NCI-H187 treated with DMSO at 0.1 percent for 48 hours (cell line): ENCODE results near the gene TMEM150B.

Experiments
- DNase-seq: peaks from one replicate; lab custom pipeline; 2025; lab: John Stamatoyannopoulos, UW

The TMEM150B gene

GRCh38 chr19:55278391-55279135, 46.6 kb downstream of the TMEM150B start:
- DNase-seq: no peak

GRCh38 chr19:55277494-55277893, 47.6 kb downstream of the TMEM150B start:
- no peak for DNase-seq

- no peak for DNase-seq
Measured at GRCh38 chr19:55276720-55277430, 48.3 kb downstream of the TMEM150B start.

GRCh38 chr19:55275851-55276719, 49.1 kb downstream of the TMEM150B start:
- DNase-seq: no peak

- no peak for DNase-seq
Measured at GRCh38 chr19:55273978-55274707, 51.0 kb downstream of the TMEM150B start.

GRCh38 chr19:55272142-55272541, 53.0 kb downstream of the TMEM150B start:
- DNase-seq: no peak

- DNase-seq: no peak
Measured at GRCh38 chr19:55270172-55270942, 54.8 kb downstream of the TMEM150B start.

- no peak for DNase-seq
Measured at GRCh38 chr19:55269299-55269698, 55.8 kb downstream of the TMEM150B start.

- DNase-seq: no peak
Measured at GRCh38 chr19:55266840-55267239, 58.3 kb downstream of the TMEM150B start.

- DNase-seq: no peak
Measured at GRCh38 chr19:55266404-55266803, 58.7 kb downstream of the TMEM150B start.

GRCh38 chr19:55265723-55266386, 59.3 kb downstream of the TMEM150B start:
- no peak for DNase-seq

GRCh38 chr19:55265173-55265572, 60.0 kb downstream of the TMEM150B start:
- no peak for DNase-seq

GRCh38 chr19:55264531-55264930, 60.6 kb downstream of the TMEM150B start:
- DNase-seq: no peak
